Mesenteric fat pad (tissue), 1 donor: ENCODE measurements around the gene DUOX1. TPM values are rescaled to one million over a fixed set of nuclear protein-coding genes. Genes with fewer than 3 reads are reported as not detected.

Experiments used
- DNase-seq: peaks from one replicate; pipeline ENCODE4 v3.0.0-alpha.2; 2020; ENCODE audit warnings: low spot score
- total RNA-seq: library from RNA; stranded (reverse); fragmentation: NEBNext Ultra II Directional; extraction: Animal tissue kit (Norgen Biotek cat#: 25700); gene quantifications from one replicate; pipeline ENCODE4 v1.2.1, GENCODE V29; 2021
- donor health status: DM: yes; HTN: yes; CAD: no.

DUOX1 gene
- total RNA-seq, 1 donor from 2014 or later, result 2.5 TPM

DNA sequence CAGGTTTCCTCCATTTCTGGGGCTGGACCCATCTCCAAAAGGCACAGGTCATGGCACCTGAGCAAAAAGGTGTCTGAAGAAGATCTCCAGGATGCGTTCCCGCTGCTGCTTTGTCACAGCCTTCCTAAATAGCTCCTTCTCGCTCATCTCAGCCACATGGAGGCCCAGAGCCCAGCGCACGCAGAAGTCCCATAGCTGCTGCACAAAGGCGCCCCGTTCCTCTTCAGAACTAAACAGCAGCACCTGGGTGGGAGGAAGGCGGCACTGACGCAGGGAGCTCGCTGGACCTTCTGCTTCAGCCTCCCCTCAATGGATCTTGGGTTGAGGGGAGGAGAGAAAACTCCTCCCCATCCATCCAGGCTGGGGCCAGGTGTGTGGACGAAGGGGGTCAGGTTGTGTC, 24.2 kb upstream of the DUOX1 start:
- DNase-seq, result peak; percentile 64

DNA sequence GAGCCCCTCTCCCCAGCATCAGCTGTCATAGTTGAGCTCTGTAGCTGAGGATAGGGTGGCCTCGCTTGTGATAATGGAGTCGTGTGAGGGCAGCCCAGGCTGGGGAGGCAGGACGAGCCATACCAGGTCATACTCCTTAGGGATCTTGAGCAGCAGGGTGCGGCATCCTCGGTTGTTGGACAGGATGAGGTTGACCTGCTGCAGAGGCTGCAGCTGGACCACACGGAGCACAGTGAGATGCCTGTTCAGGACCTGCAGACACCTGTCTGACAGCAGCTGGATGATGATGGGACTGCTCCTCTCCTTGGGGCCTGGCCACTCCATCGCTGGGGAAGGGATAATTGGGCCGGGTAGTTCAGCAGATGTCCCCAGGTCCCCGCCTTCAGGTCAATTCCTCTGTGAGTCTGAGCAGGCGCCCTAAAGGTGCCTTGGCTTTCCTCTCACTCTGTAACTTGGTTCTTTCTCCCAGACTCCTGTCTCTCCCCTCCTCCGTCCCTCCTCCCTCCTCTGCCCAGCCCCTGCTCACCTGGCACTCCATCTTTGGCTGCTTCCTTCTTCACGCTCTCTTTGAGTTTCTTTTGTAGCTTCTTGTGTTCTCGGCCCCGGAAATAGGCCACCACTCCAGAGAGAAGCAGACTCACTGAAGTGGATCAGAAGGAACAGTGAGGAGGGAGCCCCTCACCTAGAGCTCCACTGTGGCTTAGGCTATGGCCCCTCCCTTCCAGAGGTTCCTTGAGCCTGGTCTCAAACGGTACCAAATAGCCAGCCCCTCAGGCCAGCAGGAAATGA, 23.6 kb upstream of the DUOX1 start:
- DNase-seq, result peak; percentile 87

DNA sequence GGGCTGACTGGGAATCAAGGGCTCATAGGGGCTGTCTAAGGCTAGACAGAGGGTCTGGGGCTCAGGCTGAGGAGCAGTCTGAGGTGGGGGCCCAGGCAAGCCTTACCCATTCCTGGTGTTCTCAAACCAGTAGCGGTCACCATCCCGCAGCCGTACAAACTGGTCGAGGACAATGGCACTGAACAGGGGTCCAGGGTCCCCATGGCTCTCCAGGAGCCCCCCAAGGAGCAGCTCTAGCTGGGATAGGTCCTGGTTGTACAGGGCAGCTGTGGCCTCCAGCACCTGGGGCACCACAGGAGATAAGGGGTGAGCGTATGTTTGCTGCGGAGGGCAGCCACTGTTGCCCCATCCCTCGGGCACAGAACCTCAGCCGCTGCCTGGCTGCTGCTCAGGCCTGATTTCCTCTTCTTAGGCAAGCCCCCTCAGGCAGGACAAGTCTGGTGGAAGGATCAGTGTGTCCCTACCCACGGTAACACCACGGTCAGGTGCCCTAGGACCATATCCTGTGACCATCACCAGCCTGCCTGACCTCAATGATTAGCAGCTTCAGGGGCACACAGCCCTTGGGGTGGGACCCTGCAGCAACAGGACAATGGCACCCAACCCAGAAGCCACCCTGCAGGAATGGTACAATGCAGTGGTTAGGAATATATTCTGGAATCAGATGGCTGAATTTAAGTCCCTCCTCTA, 21.7 kb upstream of the DUOX1 start:
- peak; percentile 79 for DNase-seq

DNA sequence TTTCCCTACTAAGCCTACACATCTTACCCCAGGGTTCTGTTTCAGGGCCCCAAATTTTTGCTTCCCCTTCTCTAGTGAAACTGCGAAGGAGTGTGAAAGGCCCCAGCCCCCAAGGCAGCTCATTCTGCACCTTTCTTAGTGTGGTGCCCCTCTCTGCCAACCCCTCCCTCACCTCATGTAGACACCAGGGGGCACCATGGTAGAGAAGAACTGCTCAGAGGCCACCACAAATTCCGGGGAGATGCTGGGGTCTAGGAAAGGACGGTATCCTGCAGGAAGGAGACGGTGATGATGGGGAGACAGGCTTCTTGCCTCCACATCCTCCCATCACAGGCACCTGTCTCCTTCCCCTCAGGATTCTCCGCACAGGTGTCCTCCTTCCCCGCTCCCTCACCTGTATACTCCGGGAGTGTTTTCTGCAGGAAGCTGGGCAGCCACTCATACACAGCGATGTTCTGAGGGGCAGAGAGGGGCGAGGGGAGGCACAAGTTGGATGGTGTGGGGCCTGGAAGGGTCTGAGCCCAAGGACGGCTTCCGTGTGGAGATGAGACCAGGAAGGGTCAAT, 19.5 kb upstream of the DUOX1 start:
- DNase-seq, result no peak

DNA sequence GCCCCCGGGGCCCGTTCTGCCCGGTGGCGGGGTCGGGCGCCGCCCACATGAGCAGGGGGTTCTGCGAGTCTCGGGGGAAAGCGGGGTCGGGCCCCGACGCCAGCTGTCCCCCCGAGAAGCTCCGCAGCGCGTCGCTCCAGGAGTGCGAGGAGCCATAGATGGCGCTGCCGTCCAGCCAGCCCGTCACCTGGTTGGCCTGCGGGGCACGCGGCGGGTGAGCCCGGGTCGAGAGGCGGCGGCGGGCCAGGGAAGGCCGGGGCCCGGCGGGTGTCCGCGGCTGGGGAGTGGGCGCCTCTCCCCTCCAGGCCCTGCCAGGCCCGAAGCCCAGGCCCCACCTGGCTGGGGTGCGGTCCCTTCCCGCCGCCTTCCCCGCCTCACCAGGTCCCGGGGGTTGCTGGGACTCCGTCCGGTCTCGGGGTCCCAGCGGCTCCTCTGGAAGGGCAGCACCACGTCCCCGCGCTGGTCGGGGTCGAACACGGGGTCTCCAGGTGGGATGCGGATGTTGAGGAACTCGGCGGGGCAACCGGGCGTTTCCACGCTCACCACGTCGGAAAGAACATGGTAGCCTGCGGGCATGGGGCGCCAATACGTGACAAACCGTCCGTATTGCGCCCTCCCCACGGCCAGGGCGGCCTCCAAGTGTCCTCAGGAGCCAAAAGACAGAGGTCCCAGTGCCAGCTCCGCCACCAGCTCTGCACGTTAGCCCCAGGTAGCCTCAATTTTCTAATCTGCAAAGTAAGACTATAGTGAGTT, 18.2 kb upstream of the DUOX1 start:
- DNase-seq, result no peak

DNA sequence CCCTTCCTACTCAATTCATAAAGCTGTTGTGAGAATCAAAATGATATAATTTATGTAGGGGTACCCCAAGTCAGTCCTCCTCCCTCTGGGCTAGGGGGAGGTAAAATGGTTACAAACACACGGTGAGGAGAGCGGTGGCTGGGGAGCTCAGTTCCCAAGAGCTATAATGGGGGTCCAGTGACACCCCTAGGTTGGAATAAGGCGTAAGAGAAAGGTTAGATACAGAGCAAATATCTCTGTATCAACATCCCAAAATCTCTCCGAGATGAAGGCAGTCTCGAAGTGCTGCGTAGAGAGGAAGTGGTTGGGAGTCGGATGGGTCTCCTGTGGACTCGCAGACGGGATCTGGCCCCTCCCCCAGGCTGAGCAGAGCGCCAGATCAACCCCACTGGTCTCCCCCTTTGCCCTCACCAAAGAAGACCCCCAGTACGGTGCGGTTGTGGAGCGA, 17.6 kb upstream of the DUOX1 start:
- no peak for DNase-seq

DNA sequence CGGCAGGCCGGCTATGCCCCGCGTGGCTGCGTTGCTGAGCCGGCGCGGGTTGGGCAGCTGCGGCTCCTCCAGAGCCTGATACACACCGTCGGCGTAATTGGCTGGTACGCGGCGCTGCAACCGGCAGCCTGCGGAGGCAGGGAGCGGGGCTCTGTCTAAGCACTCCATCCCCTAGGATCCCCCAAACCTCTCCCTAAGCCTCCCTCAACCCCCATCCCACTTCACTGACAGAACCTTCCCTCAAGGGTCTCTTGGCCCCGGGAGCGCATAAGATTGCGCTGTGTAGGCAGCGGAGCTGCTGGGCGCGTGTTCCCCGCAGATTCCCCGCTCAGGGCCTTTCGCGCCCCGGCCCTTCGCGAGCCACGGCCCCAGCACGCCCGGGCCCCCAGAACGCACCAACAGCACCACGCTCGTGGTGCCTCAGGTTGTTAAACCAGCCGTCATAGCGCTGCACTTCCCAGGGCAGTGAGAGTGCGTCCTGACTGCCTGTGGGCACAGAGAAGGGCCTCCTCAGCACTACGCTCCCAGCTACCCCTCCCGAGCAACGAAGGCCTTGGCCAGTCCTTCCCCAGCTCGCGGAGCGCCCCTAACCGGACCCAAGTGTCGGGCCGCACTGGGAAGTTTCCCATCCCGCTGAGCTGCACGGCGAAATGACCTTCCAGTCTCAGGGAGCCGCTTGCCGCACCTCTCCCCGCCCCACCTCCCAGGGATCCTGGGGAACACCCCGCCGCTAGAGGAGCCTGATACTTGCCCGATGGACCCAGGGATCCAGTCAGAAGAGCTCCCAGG, 17.0 kb upstream of the DUOX1 start:
- DNase-seq, result no peak

DNA sequence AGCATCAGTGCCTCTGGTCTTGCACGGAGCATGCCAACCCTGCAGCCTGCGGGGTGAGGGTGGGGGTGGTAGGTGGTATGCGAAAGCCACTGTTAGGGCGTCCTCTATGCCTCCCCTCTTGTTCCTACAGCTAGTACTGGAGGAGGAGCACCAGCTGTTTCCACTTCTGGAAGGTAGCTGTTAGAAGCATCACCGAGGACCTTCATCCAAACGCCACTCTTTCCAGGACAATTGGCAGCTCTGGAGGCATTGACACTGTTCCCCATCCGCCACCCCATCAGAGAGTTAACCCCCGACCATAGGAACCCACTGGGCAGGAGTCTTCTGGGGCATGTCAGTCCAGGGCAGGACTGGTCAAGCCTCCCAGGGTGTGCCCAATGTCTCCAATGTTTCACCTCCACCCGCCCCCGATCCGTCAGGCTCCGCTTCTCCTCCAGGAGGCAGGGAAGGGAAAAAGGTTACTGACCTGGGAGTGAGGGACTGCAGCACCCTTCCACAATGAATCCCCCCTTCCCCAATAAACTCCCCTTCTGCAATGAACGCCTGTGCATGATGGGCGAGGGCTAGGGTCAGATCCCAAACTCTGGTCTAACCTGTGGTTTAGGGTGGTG, 16.3 kb upstream of the DUOX1 start:
- no peak for DNase-seq

DNA sequence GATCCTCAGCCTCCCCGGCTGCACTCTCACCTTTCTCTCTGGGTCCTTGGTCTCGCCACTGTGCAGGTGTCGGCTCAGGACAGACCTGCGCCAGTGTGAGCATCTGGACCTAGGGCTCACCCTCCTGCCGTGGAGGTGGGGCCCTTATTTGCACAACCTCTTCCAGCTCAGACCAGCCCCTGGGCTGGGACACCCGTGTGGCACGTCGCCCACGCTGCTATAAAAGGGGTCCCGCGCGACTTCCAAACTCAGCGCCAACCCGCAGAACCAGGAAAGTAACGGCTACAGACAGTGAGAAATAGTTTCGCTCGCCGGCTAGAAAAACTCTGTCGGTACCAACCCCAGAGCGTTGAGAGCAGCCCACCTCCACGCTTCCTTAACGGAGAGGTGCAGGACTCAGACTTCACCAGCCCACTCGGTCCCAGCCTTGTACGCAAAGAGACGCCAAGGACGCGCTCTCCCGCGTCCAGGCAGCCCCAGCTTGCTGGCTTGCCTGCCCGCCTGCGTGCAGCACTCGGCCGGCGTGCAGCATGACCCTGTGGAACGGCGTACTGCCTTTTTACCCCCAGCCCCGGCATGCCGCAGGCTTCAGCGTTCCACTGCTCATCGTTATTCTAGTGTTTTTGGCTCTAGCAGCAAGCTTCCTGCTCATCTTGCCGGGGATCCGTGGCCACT, 15.6 kb upstream of the DUOX1 start, which contains the start of the genes DUOX2 and DUOXA2:
TSS of gene DUOX2 (minus strand) at position 97 of the 675 bp plus-strand sequence. CDS start 761 bp downstream, outside the sequence.
TSS of gene DUOXA2 (plus strand) at position 251 of the 675 bp plus-strand sequence. CDS start at position 531, 280 bp downstream.
- no peak for DNase-seq

DNA sequence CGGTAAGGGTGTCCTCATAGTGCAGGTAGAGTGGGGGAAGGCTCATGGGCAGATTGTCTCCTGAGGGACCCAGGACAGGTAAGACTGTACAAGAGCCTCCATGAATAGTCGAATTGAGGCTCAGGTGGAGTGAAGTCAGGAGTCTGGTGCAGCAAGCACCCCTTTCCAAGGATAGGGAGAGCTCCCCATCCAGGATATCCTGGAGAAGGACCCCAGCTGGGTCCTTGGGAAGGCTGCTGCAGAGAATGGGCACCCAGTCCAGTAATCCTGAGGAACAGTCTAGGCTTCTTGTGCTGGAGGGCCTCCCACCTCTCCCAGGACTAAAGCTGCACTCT, 15.1 kb upstream of the DUOX1 start:
- DNase-seq, result no peak

DNA sequence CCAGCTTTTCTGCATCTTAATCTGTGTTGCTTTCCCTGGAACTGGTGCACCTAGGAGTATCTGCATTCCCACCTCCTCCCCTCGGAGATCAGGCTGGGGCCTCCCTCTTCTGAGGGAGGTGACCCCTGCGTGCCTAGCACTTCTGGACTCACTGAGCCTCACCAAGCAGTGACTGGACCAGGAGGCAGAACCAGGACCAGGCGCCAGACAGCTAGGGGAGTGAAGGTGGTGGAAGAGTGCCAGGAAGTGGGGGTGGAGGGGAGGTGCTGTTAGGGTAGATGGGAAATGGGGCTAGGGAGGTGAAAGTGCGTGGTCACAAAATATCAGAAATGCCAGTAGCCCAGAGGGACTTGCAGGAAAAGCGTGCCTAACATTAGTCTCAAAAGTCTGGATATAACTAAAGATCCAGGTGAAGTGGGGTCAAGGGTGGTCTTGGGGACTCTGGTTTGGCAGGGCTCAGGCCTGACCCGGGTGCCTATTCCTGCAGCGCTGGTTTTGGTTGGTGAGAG, 14.4 kb upstream of the DUOX1 start:
- no peak for DNase-seq

DNA sequence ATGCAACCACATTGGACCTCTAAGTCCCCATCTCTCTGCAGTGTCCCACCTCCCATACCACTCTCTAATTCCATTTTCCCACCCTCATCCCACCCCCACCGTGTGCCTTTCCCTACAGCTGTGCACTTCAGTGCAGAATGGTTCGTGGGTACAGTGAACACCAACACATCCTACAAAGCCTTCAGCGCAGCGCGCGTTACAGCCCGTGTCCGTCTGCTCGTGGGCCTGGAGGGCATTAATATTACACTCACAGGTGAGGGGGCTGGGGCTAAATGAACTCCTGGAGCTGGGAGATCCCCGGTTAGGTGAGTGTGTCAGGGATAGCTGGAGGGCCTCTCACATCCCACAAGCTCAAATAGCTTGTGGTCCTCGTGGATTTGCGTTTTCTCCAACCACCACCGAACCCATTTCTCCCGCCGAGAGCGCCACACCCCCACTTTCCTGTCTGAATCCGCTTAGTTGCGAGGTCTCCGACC, 13.8 kb upstream of the DUOX1 start:
- DNase-seq, result no peak

DNA sequence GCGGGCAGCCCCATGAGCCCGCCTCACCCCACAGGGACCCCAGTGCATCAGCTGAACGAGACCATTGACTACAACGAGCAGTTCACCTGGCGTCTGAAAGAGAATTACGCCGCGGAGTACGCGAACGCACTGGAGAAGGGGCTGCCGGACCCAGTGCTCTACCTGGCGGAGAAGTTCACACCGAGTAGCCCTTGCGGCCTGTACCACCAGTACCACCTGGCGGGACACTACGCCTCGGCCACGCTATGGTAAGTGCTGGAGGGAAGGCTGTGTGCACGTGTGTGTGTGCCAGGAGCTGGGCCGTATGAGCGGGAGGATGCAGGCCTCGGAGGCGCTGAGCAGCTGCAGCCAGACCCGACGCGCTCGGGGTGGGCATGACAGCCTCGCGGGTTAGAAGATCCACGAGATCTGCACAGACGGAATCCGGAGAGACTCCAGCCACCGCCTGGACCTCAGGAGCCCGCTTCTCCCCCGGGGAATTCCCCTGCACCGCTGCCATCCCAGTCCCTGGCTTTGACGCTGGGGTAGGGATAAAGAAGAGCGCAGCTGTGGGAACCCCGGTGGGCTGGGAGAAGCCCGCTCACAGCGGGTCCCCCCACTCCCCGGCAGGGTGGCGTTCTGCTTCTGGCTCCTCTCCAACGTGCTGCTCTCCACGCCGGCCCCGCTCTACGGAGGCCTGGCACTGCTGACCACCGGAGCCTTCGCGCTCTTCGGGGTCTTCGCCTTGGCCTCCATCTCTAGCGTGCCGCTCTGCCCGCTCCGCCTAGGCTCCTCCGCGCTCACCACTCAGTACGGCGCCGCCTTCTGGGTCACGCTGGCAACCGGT, 13.1 kb upstream of the DUOX1 start:
- DNase-seq, result no peak

DNA sequence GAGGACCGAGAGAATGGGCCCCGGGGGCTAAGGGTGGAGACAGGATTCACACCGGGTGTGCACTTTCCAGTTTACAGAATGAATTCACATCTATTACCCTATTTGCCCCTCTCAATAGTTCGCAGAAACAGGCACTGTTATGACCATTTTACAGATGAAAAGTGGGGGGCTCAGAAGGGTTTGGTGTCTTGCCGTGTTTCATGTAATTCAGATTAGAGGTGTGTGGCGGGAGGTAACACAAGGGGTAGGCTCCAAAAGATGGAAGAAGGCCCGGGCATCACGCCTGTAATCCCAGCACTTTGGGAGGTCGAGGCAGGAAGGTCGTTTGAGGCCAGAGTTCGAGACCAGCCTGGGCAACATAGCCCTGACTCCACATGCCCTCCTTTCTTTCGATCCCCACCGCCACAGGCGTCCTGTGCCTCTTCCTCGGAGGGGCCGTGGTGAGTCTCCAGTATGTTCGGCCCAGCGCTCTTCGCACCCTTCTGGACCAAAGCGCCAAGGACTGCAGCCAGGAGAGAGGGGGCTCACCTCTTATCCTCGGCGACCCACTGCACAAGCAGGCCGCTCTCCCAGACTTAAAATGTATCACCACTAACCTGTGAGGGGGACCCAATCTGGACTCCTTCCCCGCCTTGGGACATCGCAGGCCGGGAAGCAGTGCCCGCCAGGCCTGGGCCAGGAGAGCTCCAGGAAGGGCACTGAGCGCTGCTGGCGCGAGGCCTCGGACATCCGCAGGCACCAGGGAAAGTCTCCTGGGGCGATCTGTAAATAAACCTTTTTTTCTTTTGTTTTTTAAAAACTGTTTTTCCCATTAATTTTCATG, 12.3 kb upstream of the DUOX1 start:
- DNase-seq, result no peak

DNA sequence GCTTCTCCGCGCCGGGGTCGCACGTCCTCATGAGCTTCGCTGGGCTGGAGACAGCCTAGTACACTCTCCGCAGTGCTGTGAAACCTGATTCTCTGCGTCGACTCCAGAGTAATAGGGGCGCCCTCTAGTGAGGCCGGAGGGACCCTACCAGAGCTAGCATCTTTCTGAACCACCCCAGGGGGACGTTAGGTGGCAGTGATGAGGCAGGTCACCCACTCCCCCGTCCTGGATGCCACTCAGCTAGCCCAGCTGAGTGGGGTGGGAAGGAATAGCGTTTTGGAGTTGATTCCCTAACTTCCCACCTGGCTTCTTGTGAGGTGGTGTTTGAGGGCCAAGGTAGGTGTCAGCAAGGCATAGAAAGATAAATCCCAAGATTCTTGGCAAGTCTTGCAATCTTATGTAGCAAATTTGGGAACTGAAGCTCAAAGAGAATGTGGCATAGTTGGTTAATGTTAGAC, 11.6 kb upstream of the DUOX1 start:
- no peak for DNase-seq

DNA sequence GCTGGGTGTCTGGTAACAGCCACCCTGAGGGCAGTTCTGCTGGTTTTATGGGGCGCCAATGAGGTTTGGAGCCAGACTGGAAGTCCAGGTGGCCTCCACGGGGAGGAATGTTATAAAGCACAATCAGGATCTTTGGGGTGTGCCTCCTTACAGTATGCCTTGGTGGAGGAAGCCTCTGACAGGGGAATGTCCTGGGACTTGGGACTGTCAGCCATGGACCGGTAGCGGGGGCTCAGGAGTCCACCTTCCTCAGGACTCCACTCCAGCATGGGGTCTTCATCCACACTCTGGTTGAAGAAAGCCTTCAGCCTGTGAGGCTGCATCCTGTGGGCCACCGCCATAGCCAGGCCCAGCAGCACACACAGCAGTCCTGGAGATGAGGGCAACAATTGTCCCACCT, 10.8 kb upstream of the DUOX1 start:
- DNase-seq, result no peak
